ENCODE results near the gene CLDN12. TPM values are rescaled to one million over a fixed set of nuclear protein-coding genes. Genes with fewer than 3 reads are reported as not detected.

The CLDN12 gene
- total and polyA plus RNA-seq, 2 of the 13 experiments (the other 11 are each of a cell fraction or from before 2014, with no cell fraction given) = 44.1 to 114 TPM

- Histone ChIP-seq H3K27ac (ENCODE audit: extremely low read length, insufficient read depth, low read length) (no peak overlapping the region), H3K4me2 (ENCODE audit: low read depth, low read length) (no peak overlapping the region), H3K79me2 (ENCODE audit: insufficient read depth, low read length) (no peaks in the 10 kb centered on the region), H3K36me3 (replicated peaks in 1 of 2; ENCODE audit: control insufficient read depth in 1 of 2, insufficient read depth in 2 of 2, low read length in 2 of 2) (peaks cover 6 to 52% of the 10 kb centered on the region in 2 experiments), H3K9ac (ENCODE audit: insufficient read depth, low read depth, low read length) (no peak overlapping the region), H3K27me3 (ENCODE audit: control insufficient read depth in 1 of 2, insufficient read depth in 2 of 2, low read length in 2 of 2) (no peaks in the 10 kb centered on the region), H4K20me1 (ENCODE audit: insufficient read depth, low read length) (no peaks in the 10 kb centered on the region), H2AFZ (ENCODE audit: low read length) (no peak overlapping the region), H3K9me3 (ENCODE audit: low read length) (no peaks in the 10 kb centered on the region), H3K4me3 (replicated peaks in 1 of 3; ENCODE audit: insufficient read depth in 1 of 3, low read depth in 2 of 3, low read length in 3 of 3) (no peak overlapping the region), H3K4me1 (ENCODE audit: insufficient read depth, low read length) (no peaks in the 10 kb centered on the region)
- ChIA-PET CTCF (ENCODE audit: low intra/inter-chr PET ratio, low total read pairs) (no interaction called here), POLR2A (no interaction called here)
- ATAC-seq = no peak
- in situ Hi-C loops (cut with HindIII; ENCODE audit: extremely low pct_ligation_motif_present, low pct_unique_long_range_greater_than_20kb) = no loop called here
- DNase-seq (ENCODE audit: low spot score) = no peak
- intact Hi-C loops (cut with micrococcal nuclease; ENCODE audit: unreplicated experiment) = no loop called here
- no peak for TF ChIP-seq MLXIP (CRISPR knock-in tag; IDR thresholded peaks at IDR 0.05; ENCODE audit: borderline replicate concordance)
- no peak for TF ChIP-seq MIER3 (CRISPR knock-in tag; IDR thresholded peaks at IDR 0.05; ENCODE audit: borderline replicate concordance)
- TF ChIP-seq NR1H2 (CRISPR knock-in tag; IDR thresholded peaks at IDR 0.05; ENCODE audit: borderline replicate concordance, low read depth) = no peak
- TF ChIP-seq FOXA1 (IDR thresholded peaks at IDR 0.05) = no peak
- no peak for TF ChIP-seq FOXA1 (CRISPR knock-in tag; IDR thresholded peaks at IDR 0.05)
- TF ChIP-seq NFRKB (IDR thresholded peaks at IDR 0.05) = no peak
- TF ChIP-seq ZNF367 (CRISPR knock-in tag; IDR thresholded peaks at IDR 0.05; ENCODE audit: borderline replicate concordance) = no peak
- TF ChIP-seq RCOR2 (CRISPR knock-in tag; IDR thresholded peaks at IDR 0.05) = no peak
- TF ChIP-seq ZNF615 (CRISPR knock-in tag; IDR thresholded peaks at IDR 0.05; ENCODE audit: borderline replicate concordance) = no peak
- TF ChIP-seq RNF219 (CRISPR knock-in tag; IDR thresholded peaks at IDR 0.05) = no peak
- no peak for TF ChIP-seq KLF12 (CRISPR knock-in tag; IDR thresholded peaks at IDR 0.05; ENCODE audit: borderline replicate concordance)
- no TSS peak for BruUV-seq (replicated peaks)
- 86% methylated on average over 3 of the region's 3 CpGs for whole genome bisulfite sequencing (ENCODE audit: low lambda C conversion rate)
- no peak for FAIRE-seq
Measured at GRCh38 chr7:90383861-90384260, 19.4 kb upstream of the CLDN12 start.

Data from HepG2 (cell line).